ENCODE results near the gene RPL18A. TPM values are rescaled to one million over a fixed set of nuclear protein-coding genes. Genes with fewer than 3 reads are reported as not detected.

RPL18A gene
- total RNA-seq, 1 donor from 2014 or later, result 1,909 TPM

- Mint-ChIP-seq H3K36me3 (ENCODE audit: low read depth, unreplicated experiment) (peaks cover 3% of the 10 kb centered on the region), H3K4me3 (ENCODE audit: unreplicated experiment) (no peak overlapping the region), H3K27me3 (ENCODE audit: low read depth, unreplicated experiment) (no peaks in the 10 kb centered on the region), H3K4me1 (ENCODE audit: low read depth, unreplicated experiment) (peaks cover 6% of the 10 kb centered on the region), H3K27ac (ENCODE audit: unreplicated experiment) (no peak overlapping the region), H3K9me3 (ENCODE audit: unreplicated experiment) (no peaks in the 10 kb centered on the region)
- no peak for DNase-seq (ENCODE audit: low read depth)
- H3K4me2 ChIP-seq (ENCODE audit: low read length), result no peak overlapping the region
- H3K36me3 ChIP-seq (ENCODE audit: insufficient read depth, low read length), result no peaks in the 10 kb centered on the region
- no peaks in the 10 kb centered on the region for H3K27me3 ChIP-seq (ENCODE audit: insufficient read depth, low read length)
- TF ChIP-seq EZH2 (IDR thresholded peaks at IDR 0.05; ENCODE audit: insufficient read depth, low read length), result no peak
- no peak for TF ChIP-seq CTCF (IDR thresholded peaks at IDR 0.05; ENCODE audit: insufficient read depth, low read depth, low read length)
- no peak overlapping the region for H3K27ac ChIP-seq (ENCODE audit: low read depth, low read length)
- no peak overlapping the region for H3K4me3 ChIP-seq (ENCODE audit: insufficient read depth, low read depth, low read length)
- peaks cover 11% of the 10 kb centered on the region for H3K4me1 ChIP-seq (ENCODE audit: insufficient read depth, low read length)
- H2AFZ ChIP-seq (ENCODE audit: low read depth, low read length), result no peak overlapping the region
- H3K9ac ChIP-seq (ENCODE audit: low read length), result no peak overlapping the region
- no peaks in the 10 kb centered on the region for H3K79me2 ChIP-seq (ENCODE audit: insufficient read depth, low read length)
- no peaks in the 10 kb centered on the region for H3K9me3 ChIP-seq (ENCODE audit: insufficient read depth, low read depth, low read length)
- FAIRE-seq, result no peak
- H4K20me1 ChIP-seq (ENCODE audit: insufficient read depth, low read length), result no peaks in the 10 kb centered on the region
Measured at GRCh38 chr19:17848595-17849292, 11.0 kb upstream of the RPL18A start.

GRCh38 chr19:17854061-17854460, 5.6 kb upstream of the RPL18A start:
- Mint-ChIP-seq H3K27ac (ENCODE audit: unreplicated experiment) (no peak overlapping the region), H3K4me3 (ENCODE audit: unreplicated experiment) (no peak overlapping the region), H3K36me3 (ENCODE audit: low read depth, unreplicated experiment) (peaks cover 3% of the 10 kb centered on the region), H3K4me1 (ENCODE audit: low read depth, unreplicated experiment) (peaks cover 6% of the 10 kb centered on the region), H3K27me3 (ENCODE audit: low read depth, unreplicated experiment) (peaks cover 5% of the 10 kb centered on the region), H3K9me3 (ENCODE audit: unreplicated experiment) (no peaks in the 10 kb centered on the region)
- Histone ChIP-seq H3K9ac (ENCODE audit: low read length) (no peak overlapping the region), H3K4me2 (ENCODE audit: low read length) (no peak overlapping the region), H3K27ac (ENCODE audit: low read depth, low read length) (no peak overlapping the region), H3K36me3 (ENCODE audit: insufficient read depth, low read length) (no peaks in the 10 kb centered on the region), H4K20me1 (ENCODE audit: insufficient read depth, low read length) (no peaks in the 10 kb centered on the region), H2AFZ (ENCODE audit: low read depth, low read length) (no peak overlapping the region), H3K4me3 (ENCODE audit: insufficient read depth, low read depth, low read length) (no peak overlapping the region), H3K27me3 (ENCODE audit: insufficient read depth, low read length) (no peaks in the 10 kb centered on the region), H3K79me2 (ENCODE audit: insufficient read depth, low read length) (no peaks in the 10 kb centered on the region), H3K9me3 (ENCODE audit: insufficient read depth, low read depth, low read length) (no peaks in the 10 kb centered on the region), H3K4me1 (ENCODE audit: insufficient read depth, low read length) (peaks cover 7% of the 10 kb centered on the region)
- no peak for TF ChIP-seq EZH2 (IDR thresholded peaks at IDR 0.05; ENCODE audit: insufficient read depth, low read length)
- no peak for TF ChIP-seq CTCF (IDR thresholded peaks at IDR 0.05; ENCODE audit: insufficient read depth, low read depth, low read length)
- FAIRE-seq (no peak), DNase-seq (ENCODE audit: low read depth) (no peak)

Measured in astrocyte (in vitro differentiated cells and primary cell).